Cardiac muscle cell (in vitro differentiated cells and primary cell): ENCODE measurements around the gene CSF1R. TPM values are rescaled to one million over a fixed set of nuclear protein-coding genes. Genes with fewer than 3 reads are reported as not detected.
A peak's percentile ranks its signal among the peaks of the same experiment; 100 is the strongest.

Experiments used
- DNase-seq, 2 donors: peaks; one replicate each; pipeline versions ENCODE4 v3.0.0 to v3.0.0-alpha.2; 2010 to 2017; ENCODE audit warnings: low read depth in 1 of 2, low spot score in 1 of 2
- H3K27ac ChIP-seq: fragments of 200-600 bp; sonication (generic); 2 replicates; pipeline ENCODE4 v1.5.1; 2016
- H3K27me3 ChIP-seq: fragments of 200-600 bp; sonication (generic); 2 replicates; pipeline ENCODE4 v1.6.0; 2016; ENCODE audit warnings: control low read depth
- H3K36me3 ChIP-seq: fragments of 200-600 bp; sonication (generic); 2 replicates; pipeline ENCODE4 v1.5.1; 2016; ENCODE audit warnings: control low read depth
- H3K4me1 ChIP-seq: fragments of 200-600 bp; sonication (generic); 2 replicates; pipeline ENCODE4 v1.8.1; 2017; ENCODE audit warnings: low read depth, mild to moderate bottlenecking, mixed run types
- H3K4me3 ChIP-seq: fragments of 200-600 bp; sonication (generic); 2 replicates; pipeline ENCODE4 v1.5.1; 2016; ENCODE audit warnings: mild to moderate bottlenecking
- H3K9me3 ChIP-seq: fragments of 200-600 bp; sonication (generic); 2 replicates; pipeline ENCODE4 v1.5.1; 2017; ENCODE audit warnings: low read depth, mild to moderate bottlenecking, control low read depth
- CTCF ChIP-seq: IDR thresholded peaks from 2 replicates; pipeline ENCODE4 v1.5.1; 2012; ENCODE audit warnings: low read depth, mild to moderate bottlenecking, low read length
- polyA plus RNA-seq: library from polyadenylated mRNA; unstranded; fragments of >200 nt; fragmentation: Nextera tagmentation; extraction: Ambion mirVana; gene quantifications from 2 replicates; pipeline ENCODE4 v1.2.1, GENCODE V29; 2016
- total RNA-seq: library from RNA; depleted of rRNA; stranded (reverse); fragments of >200 nt; gene quantifications from 2 replicates; pipeline ENCODE4 v1.2.3, GENCODE V29; 2016

The CSF1R gene
- total and polyA plus RNA-seq, 2 experiments from 2014 or later = 0.48 TPM; not detected in 1

GRCh38 chr5:150131978-150132694, 45.8 kb upstream of the CSF1R start:
- TF ChIP-seq CTCF = no peak
- Histone ChIP-seq H3K4me1 (peaks cover 3% of the 10 kb centered on the region), H3K27me3 (no peaks in the 10 kb centered on the region), H3K4me3 (no peak overlapping the region), H3K27ac (no peak overlapping the region), H3K9me3 (no peaks in the 10 kb centered on the region), H3K36me3 (no peaks in the 10 kb centered on the region)
- no peak for DNase-seq

GRCh38 chr5:150131461-150131860, 45.1 kb upstream of the CSF1R start:
- TF ChIP-seq CTCF = no peak
- Histone ChIP-seq H3K4me1 (no peaks in the 10 kb centered on the region), H3K27me3 (no peaks in the 10 kb centered on the region), H3K4me3 (no peak overlapping the region), H3K36me3 (no peaks in the 10 kb centered on the region), H3K9me3 (no peaks in the 10 kb centered on the region), H3K27ac (no peak overlapping the region)
- no peak for DNase-seq

- Histone ChIP-seq H3K27ac (no peak overlapping the region), H3K36me3 (no peaks in the 10 kb centered on the region), H3K9me3 (no peaks in the 10 kb centered on the region), H3K27me3 (no peaks in the 10 kb centered on the region), H3K4me1 (no peaks in the 10 kb centered on the region), H3K4me3 (no peak overlapping the region)
- no peak for TF ChIP-seq CTCF
- no peak for DNase-seq
Observed at GRCh38 chr5:150130493-150130922, 44.2 kb upstream of the CSF1R start.

GRCh38 chr5:150129813-150130492, 43.6 kb upstream of the CSF1R start:
- no peaks in the 10 kb centered on the region for H3K36me3 ChIP-seq
- no peaks in the 10 kb centered on the region for H3K4me1 ChIP-seq
- no peaks in the 10 kb centered on the region for H3K9me3 ChIP-seq
- no peaks in the 10 kb centered on the region for H3K27me3 ChIP-seq
- H3K27ac ChIP-seq = no peak overlapping the region
- TF ChIP-seq CTCF = peak; percentile 98
- peak; percentile 77 to 84 for DNase-seq
- H3K4me3 ChIP-seq = no peak overlapping the region

- no peak for TF ChIP-seq CTCF
- no peaks in the 10 kb centered on the region for H3K4me1 ChIP-seq
- DNase-seq = no peak
- H3K36me3 ChIP-seq = no peaks in the 10 kb centered on the region
- no peaks in the 10 kb centered on the region for H3K27me3 ChIP-seq
- H3K4me3 ChIP-seq = no peak overlapping the region
- H3K9me3 ChIP-seq = no peaks in the 10 kb centered on the region
- no peak overlapping the region for H3K27ac ChIP-seq
Observed at GRCh38 chr5:150129454-150129812, 43.1 kb upstream of the CSF1R start.
